Stimulated activated CD4-positive, alpha-beta T cell treated with anti-CD3 and anti-CD28 coated beads, Interleukin-4, amount 100 ng/mL, for 48 hours (primary cell): ENCODE results near the gene FAM181A.
A peak's percentile ranks its signal among the peaks of the same experiment; 100 is the strongest.

Source experiments
- DNase-seq, 2 donors: peaks; one replicate each; pipeline ENCODE4 v3.0.0-alpha.2; 2020; ENCODE audit warnings: low read depth in 2 of 2

Gene FAM181A

GRCh38 chr14:93926873-93927799, at the start of gene FAM181A:
Gene FAM181A (plus strand): TSS chr14:93927344. CDS start chr14:93928286, 942 bp downstream.
- DNase-seq = no peak

- DNase-seq = no peak
Measured at GRCh38 chr14:93878212-93878611, 48.9 kb upstream of the FAM181A start.

- DNase-seq = no peak
Measured at GRCh38 chr14:93878871-93879270, 48.3 kb upstream of the FAM181A start.

- DNase-seq = no peak
Measured at GRCh38 chr14:93879362-93879983, 47.7 kb upstream of the FAM181A start.

GRCh38 chr14:93880021-93880820, 46.9 kb upstream of the FAM181A start:
- no peak for DNase-seq

- DNase-seq = no peak
Measured at GRCh38 chr14:93884950-93885349, 42.2 kb upstream of the FAM181A start.

- DNase-seq = no peak
Measured at GRCh38 chr14:93888995-93889394, 38.1 kb upstream of the FAM181A start.

- no peak for DNase-seq
Measured at GRCh38 chr14:93889739-93890483, 37.2 kb upstream of the FAM181A start.

- DNase-seq = no peak
Measured at GRCh38 chr14:93891756-93892504, 35.2 kb upstream of the FAM181A start.

- no peak for DNase-seq
Measured at GRCh38 chr14:93892505-93892839, 34.7 kb upstream of the FAM181A start.

- DNase-seq = peak; percentile 60 to 72
Measured at GRCh38 chr14:93892923-93893558, 34.1 kb upstream of the FAM181A start.

- DNase-seq = no peak
Measured at GRCh38 chr14:93893661-93894261, 33.4 kb upstream of the FAM181A start.

GRCh38 chr14:93895023-93895604, 32.0 kb upstream of the FAM181A start:
- no peak for DNase-seq

- DNase-seq = no peak
Measured at GRCh38 chr14:93897476-93897845, 29.7 kb upstream of the FAM181A start.

GRCh38 chr14:93898081-93898611, 29.0 kb upstream of the FAM181A start:
- no peak for DNase-seq

- DNase-seq = no peak
Measured at GRCh38 chr14:93898731-93899130, 28.4 kb upstream of the FAM181A start.

- no peak for DNase-seq
Measured at GRCh38 chr14:93901813-93902212, 25.3 kb upstream of the FAM181A start.

- DNase-seq = no peak
Measured at GRCh38 chr14:93902619-93903307, 24.4 kb upstream of the FAM181A start.
